Hepatocyte (in vitro differentiated cells): ENCODE measurements around the gene OR6X1. TPM values are rescaled to one million over a fixed set of nuclear protein-coding genes. Genes with fewer than 3 reads are reported as not detected.

Experiments used
- DNase-seq: peaks from one replicate; pipeline ENCODE4 v3.0.0-alpha.2; 2016; ENCODE audit warnings: low spot score
- H2AFZ ChIP-seq: fragments of 200-600 bp; sonication (generic); 2 replicates; pipeline ENCODE4 v1.6.0; 2016; ENCODE audit warnings: antibody characterized with exemption, mild to moderate bottlenecking
- H3K27ac ChIP-seq: fragments of 200-600 bp; sonication (generic); 2 replicates; pipeline ENCODE4 v1.5.1; 2016; ENCODE audit warnings: mild to moderate bottlenecking
- H3K27me3 ChIP-seq: fragments of 200-600 bp; sonication (generic); 2 replicates; pipeline ENCODE4 v1.6.1; 2016
- H3K36me3 ChIP-seq: fragments of 200-600 bp; sonication (generic); replicated peaks from 2 replicates; pipeline ENCODE4 v1.5.1; 2016; ENCODE audit warnings: low read depth; ENCODE audit not compliant: insufficient read depth
- H3K4me1 ChIP-seq: fragments of 200-600 bp; sonication (generic); 2 replicates; pipeline ENCODE4 v1.5.1; 2016; ENCODE audit warnings: mild to moderate bottlenecking, moderate library complexity; ENCODE audit not compliant: insufficient read depth
- H3K4me2 ChIP-seq: fragments of 200-600 bp; sonication (generic); 2 replicates; pipeline ENCODE4 v1.6.0; 2016
- H3K4me3 ChIP-seq: fragments of 200-600 bp; sonication (generic); 2 replicates; pipeline ENCODE4 v1.5.1; 2016; ENCODE audit warnings: mild to moderate bottlenecking
- H3K79me2 ChIP-seq: fragments of 200-600 bp; sonication (generic); 2 replicates; pipeline ENCODE4 v1.6.0; 2017; ENCODE audit warnings: mild to moderate bottlenecking
- H3K9me2 ChIP-seq: fragments of 200-600 bp; sonication (generic); replicated peaks from 2 replicates; pipeline ENCODE4 v1.6.0; 2017; ENCODE audit warnings: mild to moderate bottlenecking; ENCODE audit not compliant: insufficient read depth
- H3K9me3 ChIP-seq: fragments of 200-600 bp; sonication (generic); 2 replicates; pipeline ENCODE4 v1.5.1; 2016; ENCODE audit warnings: low read depth, mild to moderate bottlenecking
- H4K20me1 ChIP-seq: fragments of 200-600 bp; sonication (generic); 2 replicates; pipeline ENCODE4 v1.6.0; 2016; ENCODE audit warnings: mild to moderate bottlenecking; ENCODE audit not compliant: insufficient read depth, poor library complexity, severe bottlenecking
- EZH2 ChIP-seq: fragments of 200-600 bp; sonication (generic); IDR thresholded peaks from 2 replicates; pipeline ENCODE4 v1.6.1; 2016; ENCODE audit warnings: antibody characterized with exemption, mild to moderate bottlenecking, borderline replicate concordance
- EZH2phosphoT487 ChIP-seq: fragments of 200-600 bp; sonication (generic); IDR thresholded peaks from one replicate; pipeline ENCODE4 v1.6.1; 2018; ENCODE audit warnings: antibody characterized with exemption, mild to moderate bottlenecking, low read depth, moderate library complexity; ENCODE audit not compliant: unreplicated experiment, severe bottlenecking
- WGBS: methylation state at CpG from one replicate; pipeline ENCODE4 v1.1.6; 2016; ENCODE audit warnings: low lambda C conversion rate; ENCODE audit errors: missing lambda C conversion rate; 5-methylcytosine and 5-hydroxymethylcytosine counted together
- polyA plus RNA-seq: library from polyadenylated mRNA; unstranded; fragments of >200 nt; fragmentation: Nextera tagmentation; extraction: Ambion mirVana; gene quantifications from 2 replicates; pipeline ENCODE4 v1.2.1, GENCODE V29; 2016
- total RNA-seq: library from RNA; depleted of rRNA; stranded (reverse); fragments of >200 nt; gene quantifications from 2 replicates; pipeline ENCODE4 v1.2.3, GENCODE V29; 2014
- TF ChIP-seq, protein P1 (sequence below): fragments of 200-600 bp; sonication (generic); IDR thresholded peaks from 2 replicates; pipeline ENCODE4 v1.5.1; 2016; ENCODE audit warnings: antibody characterized with exemption, mild to moderate bottlenecking; ENCODE audit not compliant: poor library complexity

OR6X1 gene
- total and polyA plus RNA-seq, 2 experiments from 2014 or later: not detected

DNA sequence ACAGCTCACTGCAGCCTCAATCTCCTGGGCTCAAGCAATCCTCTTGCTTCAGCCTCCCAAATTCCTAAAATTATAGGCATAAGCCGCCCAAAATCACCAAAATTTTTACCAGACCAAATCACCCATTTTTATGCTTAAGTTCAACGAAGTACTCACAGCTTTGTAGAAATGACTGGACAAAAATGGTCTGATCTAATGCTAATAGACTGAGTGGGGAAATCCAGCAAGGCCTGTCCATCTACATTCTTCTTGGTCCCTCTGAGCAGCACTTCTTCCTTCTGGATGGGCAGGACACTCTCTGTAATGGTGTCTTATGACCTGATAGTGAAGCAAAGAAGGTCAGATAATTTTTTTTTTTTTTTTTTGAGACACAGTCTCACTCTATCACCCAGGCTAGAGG, 18.7 kb upstream of the OR6X1 start:
- no peaks in the 10 kb centered on the region for H3K4me1 ChIP-seq
- H3K4me2 ChIP-seq: no peak overlapping the region
- H3K27ac ChIP-seq: no peak overlapping the region
- WGBS: 80% methylated on average over 2 of the region's 2 CpGs
- DNase-seq: no peak
- H3K79me2 ChIP-seq: no peaks in the 10 kb centered on the region
- H2AFZ ChIP-seq: no peak overlapping the region
- no peaks in the 10 kb centered on the region for H3K9me3 ChIP-seq
- no peaks in the 10 kb centered on the region for H3K27me3 ChIP-seq
- no peaks in the 10 kb centered on the region for H3K9me2 ChIP-seq
- no peak overlapping the region for H3K4me3 ChIP-seq
- no peak for TF ChIP-seq EZH2
- no peak for TF ChIP-seq EZH2phosphoT487
- TF ChIP-seq, protein P1, sequence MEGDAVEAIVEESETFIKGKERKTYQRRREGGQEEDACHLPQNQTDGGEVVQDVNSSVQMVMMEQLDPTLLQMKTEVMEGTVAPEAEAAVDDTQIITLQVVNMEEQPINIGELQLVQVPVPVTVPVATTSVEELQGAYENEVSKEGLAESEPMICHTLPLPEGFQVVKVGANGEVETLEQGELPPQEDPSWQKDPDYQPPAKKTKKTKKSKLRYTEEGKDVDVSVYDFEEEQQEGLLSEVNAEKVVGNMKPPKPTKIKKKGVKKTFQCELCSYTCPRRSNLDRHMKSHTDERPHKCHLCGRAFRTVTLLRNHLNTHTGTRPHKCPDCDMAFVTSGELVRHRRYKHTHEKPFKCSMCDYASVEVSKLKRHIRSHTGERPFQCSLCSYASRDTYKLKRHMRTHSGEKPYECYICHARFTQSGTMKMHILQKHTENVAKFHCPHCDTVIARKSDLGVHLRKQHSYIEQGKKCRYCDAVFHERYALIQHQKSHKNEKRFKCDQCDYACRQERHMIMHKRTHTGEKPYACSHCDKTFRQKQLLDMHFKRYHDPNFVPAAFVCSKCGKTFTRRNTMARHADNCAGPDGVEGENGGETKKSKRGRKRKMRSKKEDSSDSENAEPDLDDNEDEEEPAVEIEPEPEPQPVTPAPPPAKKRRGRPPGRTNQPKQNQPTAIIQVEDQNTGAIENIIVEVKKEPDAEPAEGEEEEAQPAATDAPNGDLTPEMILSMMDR: no peak
- H3K36me3 ChIP-seq: no peaks in the 10 kb centered on the region
- H4K20me1 ChIP-seq: no peaks in the 10 kb centered on the region

DNA sequence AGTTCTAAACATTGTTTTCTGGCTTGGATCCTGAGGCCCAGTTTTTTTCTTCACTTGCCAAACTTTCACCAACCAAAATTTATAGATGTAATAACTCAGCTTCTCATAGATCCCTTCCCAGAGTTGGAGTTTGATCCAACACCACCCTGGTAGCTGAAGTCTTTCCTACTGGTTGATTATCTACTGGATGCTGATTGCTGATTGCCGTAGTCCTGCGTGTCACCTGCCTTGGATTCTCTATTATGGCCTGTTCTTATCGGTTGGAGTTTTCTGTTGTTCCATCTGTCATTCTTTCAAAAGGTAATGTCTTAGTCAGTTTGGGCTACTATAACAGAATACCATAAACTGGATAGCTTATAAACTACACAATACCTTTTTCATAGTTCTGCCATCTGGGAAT, 17.3 kb upstream of the OR6X1 start:
- TF ChIP-seq EZH2phosphoT487 (no peak), EZH2 (no peak)
- TF ChIP-seq, protein P1: no peak
- no peak overlapping the region for H3K4me2 ChIP-seq

DNA sequence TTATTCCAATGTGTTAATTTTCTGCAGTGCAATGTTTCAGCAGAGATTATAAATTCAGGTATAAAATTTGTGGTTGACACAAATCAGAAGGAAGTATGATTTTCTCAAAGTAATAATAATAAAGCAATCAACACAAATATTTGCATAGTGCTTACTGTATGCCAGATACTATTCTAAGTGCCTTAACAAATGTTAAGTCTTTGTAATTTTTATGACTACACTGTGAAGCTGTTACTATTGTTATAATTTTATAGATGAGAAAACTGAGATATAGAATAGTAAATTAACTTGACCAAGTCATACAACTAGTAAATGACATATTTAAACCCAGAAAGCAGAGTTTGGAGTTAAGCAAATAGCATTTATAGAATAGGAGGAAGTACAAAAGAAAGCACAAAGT, 16.4 kb upstream of the OR6X1 start:
- Histone ChIP-seq H3K79me2 (no peaks in the 10 kb centered on the region), H3K27ac (no peak overlapping the region), H3K9me2 (no peaks in the 10 kb centered on the region), H3K4me1 (no peaks in the 10 kb centered on the region), H3K4me2 (no peak overlapping the region), H3K27me3 (no peaks in the 10 kb centered on the region), H2AFZ (no peak overlapping the region), H3K36me3 (no peaks in the 10 kb centered on the region), H4K20me1 (no peaks in the 10 kb centered on the region), H3K9me3 (no peaks in the 10 kb centered on the region), H3K4me3 (no peak overlapping the region)
- TF ChIP-seq EZH2phosphoT487: no peak
- TF ChIP-seq, protein P1: no peak
- no peak for TF ChIP-seq EZH2
- DNase-seq: no peak

More for the DNA sequence above, 17.3 kb upstream of the OR6X1 start:
- Histone ChIP-seq H3K27me3 (no peaks in the 10 kb centered on the region), H3K79me2 (no peaks in the 10 kb centered on the region), H3K36me3 (no peaks in the 10 kb centered on the region), H4K20me1 (no peaks in the 10 kb centered on the region), H3K9me3 (no peaks in the 10 kb centered on the region), H3K27ac (no peak overlapping the region), H2AFZ (no peak overlapping the region), H3K4me1 (no peaks in the 10 kb centered on the region), H3K4me3 (no peak overlapping the region), H3K9me2 (no peaks in the 10 kb centered on the region)
- DNase-seq: no peak
- 98% methylated on average over 3 of the region's 3 CpGs for WGBS

DNA sequence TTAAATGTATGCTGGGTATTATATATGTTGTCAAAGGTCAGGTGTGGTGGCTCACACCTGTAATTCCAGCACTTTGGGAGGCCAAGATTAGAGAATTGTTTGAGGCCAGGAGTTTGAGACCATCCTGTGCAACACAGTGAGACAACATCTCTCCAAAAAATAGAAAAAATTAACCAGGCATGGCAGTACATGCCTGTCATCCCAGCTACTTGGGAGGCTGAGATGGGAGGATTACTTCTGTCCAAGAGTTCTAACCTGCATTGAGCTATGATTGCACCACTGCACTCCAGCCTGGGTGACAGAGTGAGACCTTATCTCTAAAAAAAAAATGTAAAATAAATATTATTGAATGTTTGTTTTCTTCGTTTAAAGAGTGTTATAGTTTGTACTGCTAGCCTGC, 11.3 kb upstream of the OR6X1 start:
- no peaks in the 10 kb centered on the region for H3K36me3 ChIP-seq
- H3K79me2 ChIP-seq: no peaks in the 10 kb centered on the region
- no peak overlapping the region for H3K4me2 ChIP-seq
- no peak overlapping the region for H3K4me3 ChIP-seq
- no peaks in the 10 kb centered on the region for H3K9me3 ChIP-seq
- TF ChIP-seq EZH2phosphoT487: no peak
- no peak for TF ChIP-seq EZH2
- TF ChIP-seq, protein P1: no peak
- DNase-seq: no peak
- no peaks in the 10 kb centered on the region for H3K27me3 ChIP-seq
- no peaks in the 10 kb centered on the region for H3K9me2 ChIP-seq
- H3K27ac ChIP-seq: no peak overlapping the region
- no peak overlapping the region for H2AFZ ChIP-seq
- H4K20me1 ChIP-seq: no peaks in the 10 kb centered on the region
- H3K4me1 ChIP-seq: no peaks in the 10 kb centered on the region
- 68% methylated on average over 1 of the region's 1 CpG for WGBS
